Kidney epithelial cell (primary cell): ENCODE data around the gene ADGRV1. TPM values are rescaled to one million over a fixed set of nuclear protein-coding genes. Genes with fewer than 3 reads are reported as not detected.

Experiments used
- DNase-seq: peaks from one replicate; pipeline ENCODE4 v3.0.0-alpha.2; 2010; ENCODE audit warnings: low read depth
- H3K27me3 ChIP-seq: 2 replicates; pipeline ENCODE4 v1.6.0; 2011; ENCODE audit warnings: low read length; ENCODE audit not compliant: control insufficient read depth, insufficient read depth
- H3K36me3 ChIP-seq: 2 replicates; pipeline ENCODE4 v1.5.1; 2011; ENCODE audit warnings: low read length; ENCODE audit not compliant: control insufficient read depth, insufficient read depth
- H3K4me3 ChIP-seq: 2 replicates; pipeline ENCODE4 v1.5.1; 2011; ENCODE audit warnings: low read depth, mild to moderate bottlenecking, control low read depth, low read length
- total RNA-seq: library from RNA; depleted of rRNA; stranded (reverse); fragments of >200 nt; gene quantifications from 2 replicates; pipeline ENCODE4 v1.2.3, GENCODE V29; 2015
- TF ChIP-seq, protein P1 (sequence below): IDR thresholded peaks from 2 replicates; pipeline ENCODE4 v1.5.1; 2011; ENCODE audit warnings: mild to moderate bottlenecking, moderate library complexity, low read length, control low read depth, inconsistent platforms; ENCODE audit not compliant: insufficient read depth, poor library complexity, severe bottlenecking

The ADGRV1 gene
- total RNA-seq, 1 donor from 2014 or later: 3.5 TPM

DNA sequence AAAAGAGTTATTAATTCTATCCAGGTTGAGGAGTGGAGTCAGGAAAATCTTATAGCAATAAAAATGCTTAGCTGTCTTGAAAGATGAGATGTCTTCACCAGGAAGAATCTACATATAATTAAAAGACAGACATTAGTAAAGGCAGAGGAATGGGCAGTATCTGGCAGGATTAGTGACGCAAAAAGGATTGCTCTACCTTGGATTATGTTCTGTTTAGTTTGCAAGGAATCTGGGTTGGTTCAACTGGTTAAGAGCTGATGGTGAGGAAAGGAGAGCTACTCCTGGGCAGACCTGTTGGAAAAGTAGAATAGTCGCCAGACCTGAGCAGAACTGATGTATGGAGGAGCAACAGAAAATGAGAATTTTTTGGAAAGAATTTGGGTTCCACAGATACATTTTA lies 318.5 kb downstream of the ADGRV1 start:
- TF ChIP-seq, protein P1, sequence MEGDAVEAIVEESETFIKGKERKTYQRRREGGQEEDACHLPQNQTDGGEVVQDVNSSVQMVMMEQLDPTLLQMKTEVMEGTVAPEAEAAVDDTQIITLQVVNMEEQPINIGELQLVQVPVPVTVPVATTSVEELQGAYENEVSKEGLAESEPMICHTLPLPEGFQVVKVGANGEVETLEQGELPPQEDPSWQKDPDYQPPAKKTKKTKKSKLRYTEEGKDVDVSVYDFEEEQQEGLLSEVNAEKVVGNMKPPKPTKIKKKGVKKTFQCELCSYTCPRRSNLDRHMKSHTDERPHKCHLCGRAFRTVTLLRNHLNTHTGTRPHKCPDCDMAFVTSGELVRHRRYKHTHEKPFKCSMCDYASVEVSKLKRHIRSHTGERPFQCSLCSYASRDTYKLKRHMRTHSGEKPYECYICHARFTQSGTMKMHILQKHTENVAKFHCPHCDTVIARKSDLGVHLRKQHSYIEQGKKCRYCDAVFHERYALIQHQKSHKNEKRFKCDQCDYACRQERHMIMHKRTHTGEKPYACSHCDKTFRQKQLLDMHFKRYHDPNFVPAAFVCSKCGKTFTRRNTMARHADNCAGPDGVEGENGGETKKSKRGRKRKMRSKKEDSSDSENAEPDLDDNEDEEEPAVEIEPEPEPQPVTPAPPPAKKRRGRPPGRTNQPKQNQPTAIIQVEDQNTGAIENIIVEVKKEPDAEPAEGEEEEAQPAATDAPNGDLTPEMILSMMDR: no peak
- no peak for DNase-seq
- Histone ChIP-seq H3K36me3 (no peaks in the 10 kb centered on the region), H3K27me3 (no peaks in the 10 kb centered on the region), H3K4me3 (no peak overlapping the region)

DNA sequence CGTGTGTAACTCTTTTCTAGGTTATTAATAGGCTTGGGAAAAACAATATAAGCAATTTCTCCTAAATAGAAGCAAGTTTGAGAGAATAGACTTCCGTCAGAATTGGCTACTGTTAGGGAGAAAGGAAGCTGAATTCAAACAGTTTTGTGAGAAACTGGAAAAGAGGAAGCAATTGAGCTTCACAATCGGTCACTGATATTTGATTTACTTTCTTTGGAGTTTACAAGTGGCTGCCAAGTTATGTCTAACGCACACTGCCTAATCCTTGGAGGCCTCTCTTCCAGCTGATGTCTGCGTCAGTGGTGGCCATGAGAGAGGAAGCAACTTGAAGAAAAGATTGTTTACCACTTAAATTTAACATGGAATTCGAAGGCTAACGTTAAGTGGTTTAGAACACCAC lies 319.5 kb downstream of the ADGRV1 start:
- H3K36me3 ChIP-seq: no peaks in the 10 kb centered on the region
- no peak overlapping the region for H3K4me3 ChIP-seq
- TF ChIP-seq, protein P1: no peak
- DNase-seq: no peak
- no peaks in the 10 kb centered on the region for H3K27me3 ChIP-seq

DNA sequence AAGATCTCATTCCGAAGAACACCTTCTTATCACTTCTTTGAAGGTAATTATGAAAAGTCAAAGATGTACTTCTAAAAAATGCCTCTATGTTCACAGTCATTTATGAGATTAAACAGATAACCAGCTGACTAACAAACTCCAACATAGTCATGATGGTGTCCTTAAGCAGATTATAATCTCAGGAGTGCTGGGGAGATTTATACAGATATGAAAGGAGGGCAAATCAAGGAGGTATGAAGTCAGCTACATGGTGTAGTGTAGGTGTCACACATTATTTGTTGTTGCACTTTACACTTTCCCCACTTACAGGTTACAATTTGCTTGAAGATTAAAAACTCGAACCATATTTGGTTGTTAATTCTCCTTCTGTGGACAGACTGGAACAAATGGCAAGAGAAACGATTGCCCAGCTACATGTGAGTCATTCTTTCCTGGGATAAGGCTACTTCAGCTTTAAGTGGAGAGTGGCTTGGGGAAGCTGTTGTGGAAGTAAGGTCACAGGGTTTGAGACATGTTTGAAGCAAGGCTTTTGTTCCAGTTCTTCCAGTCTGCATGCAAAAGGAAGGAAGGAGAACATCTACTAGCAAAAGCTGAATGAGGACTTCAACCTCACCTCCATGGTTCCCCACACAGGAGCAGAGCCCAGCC lies 320.1 kb downstream of the ADGRV1 start:
- DNase-seq: no peak
- Histone ChIP-seq H3K4me3 (no peak overlapping the region), H3K36me3 (no peaks in the 10 kb centered on the region), H3K27me3 (no peaks in the 10 kb centered on the region)
- TF ChIP-seq, protein P1: no peak

DNA sequence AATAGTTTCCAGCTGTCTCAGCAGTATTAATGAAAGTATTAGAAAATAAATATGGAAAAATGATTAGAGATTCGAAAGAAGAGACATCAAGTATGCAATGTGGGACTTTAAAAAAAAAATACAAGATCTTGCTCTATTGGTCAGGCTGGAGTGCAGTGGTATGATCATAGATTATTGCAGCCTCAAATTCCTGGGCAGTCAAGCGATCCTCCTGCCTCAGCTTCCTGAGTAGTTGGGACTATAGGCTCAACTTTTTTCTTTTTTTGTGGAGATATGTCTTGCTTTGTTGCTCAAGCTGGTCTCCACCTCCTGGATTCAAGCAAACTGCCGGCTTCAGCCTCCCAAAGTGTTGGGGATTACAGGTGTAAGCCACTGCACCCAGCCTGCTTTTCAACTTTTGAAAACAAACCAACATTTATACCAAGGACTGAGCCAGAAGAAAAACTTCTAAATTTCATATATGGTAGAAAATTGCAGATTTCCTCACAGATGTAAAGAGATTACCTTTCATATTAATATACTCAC lies 323.1 kb downstream of the ADGRV1 start:
- no peak overlapping the region for H3K4me3 ChIP-seq
- TF ChIP-seq, protein P1: no peak
- no peaks in the 10 kb centered on the region for H3K36me3 ChIP-seq
- no peaks in the 10 kb centered on the region for H3K27me3 ChIP-seq
- DNase-seq: no peak

DNA sequence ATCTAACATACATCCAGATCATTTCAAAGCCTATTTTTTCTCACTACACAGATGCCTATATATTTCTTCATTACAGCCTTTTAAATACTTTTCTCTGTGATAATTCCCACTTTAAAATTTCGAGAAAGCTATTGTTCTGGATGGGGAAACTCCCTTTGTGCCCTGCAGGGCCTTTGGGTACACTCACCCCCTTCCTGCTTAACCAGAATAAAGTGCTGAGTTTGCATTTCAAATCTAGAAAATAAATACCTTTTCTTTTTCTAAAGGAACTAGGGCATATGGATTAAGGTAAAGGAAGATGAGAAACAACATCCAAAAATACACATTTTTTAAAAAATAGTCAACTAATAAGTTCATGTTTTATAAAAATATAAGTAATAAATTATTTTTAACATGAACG lies 323.9 kb downstream of the ADGRV1 start:
- Histone ChIP-seq H3K27me3 (no peaks in the 10 kb centered on the region), H3K36me3 (no peaks in the 10 kb centered on the region)
- TF ChIP-seq, protein P1: no peak

DNA sequence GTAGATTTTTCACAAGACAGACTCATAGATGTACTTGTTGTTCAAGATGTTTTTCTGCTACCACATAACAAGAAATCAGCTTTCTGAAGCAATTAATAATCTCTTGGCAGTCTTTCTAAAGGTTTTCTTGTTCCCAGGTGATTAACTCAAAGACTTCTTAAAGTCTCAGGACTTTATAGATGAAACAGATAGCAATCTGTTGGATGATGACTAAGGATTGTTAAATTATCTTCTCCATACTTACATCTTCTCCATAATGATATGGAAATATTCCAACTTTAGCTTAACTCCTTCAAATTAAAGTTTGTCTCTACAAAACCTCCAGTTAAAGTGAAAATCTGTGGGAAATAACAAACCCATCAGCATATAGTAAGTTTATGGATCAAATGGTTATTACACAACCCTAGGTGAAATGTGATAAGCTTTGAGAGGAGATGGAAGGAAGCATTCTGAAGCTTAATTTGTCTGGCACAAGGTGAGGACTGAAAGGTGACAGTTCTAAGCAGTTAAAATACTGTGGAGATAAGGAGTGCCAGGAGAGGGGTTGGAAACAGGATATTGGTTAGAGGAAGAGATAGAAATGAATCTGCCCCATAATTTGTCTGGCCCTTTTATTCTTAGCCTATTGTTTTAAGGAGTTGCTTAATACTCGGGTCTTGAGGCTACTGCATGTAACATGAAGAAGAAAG lies 326.7 kb downstream of the ADGRV1 start:
- no peak overlapping the region for H3K4me3 ChIP-seq
- no peak for DNase-seq
- TF ChIP-seq, protein P1: no peak
- H3K36me3 ChIP-seq: no peaks in the 10 kb centered on the region
- H3K27me3 ChIP-seq: no peaks in the 10 kb centered on the region

More for the DNA sequence above, 323.9 kb downstream of the ADGRV1 start:
- no peak for DNase-seq
- H3K4me3 ChIP-seq: no peak overlapping the region
